K562 treated with DMSO at 1 percent for 24 hours (cell line): Measurements from ENCODE around the gene TAPBPL. TPM values are rescaled to one million over a fixed set of nuclear protein-coding genes. Genes with fewer than 3 reads are reported as not detected.

Source experiments
- total RNA-seq: library from RNA; unstranded; fragments of 300-600 nt; gene quantifications from 2 replicates; pipeline ENCODE4 v1.2.3, GENCODE V29; 2022; ENCODE audit warnings: low read depth; ENCODE audit not compliant: insufficient read depth

Gene TAPBPL
- 7.2 and 8.9 TPM in 2 replicates for total RNA-seq

GRCh38 chr12:6451348-6452244, at the start of gene TAPBPL:
TSS of gene TAPBPL (plus strand) at chr12:6452042. CDS start at chr12:6452249, 207 bp downstream.

GRCh38 chr12:6444704-6445688, 6.8 kb upstream of the TAPBPL start, which contains the start of gene CD27:
TSS of gene CD27 (plus strand) at chr12:6444955. CDS start at chr12:6445096, 141 bp downstream.

GRCh38 chr12:6470375-6471163, 18.7 kb downstream of the TAPBPL start, which contains the start of gene VAMP1:
TSS of gene VAMP1 (minus strand) at chr12:6470677. CDS start at chr12:6470531, 146 bp downstream.

GRCh38 chr12:6492838-6493496, 41.1 kb downstream of the TAPBPL start, which contains the start of gene MRPL51:
TSS of gene MRPL51 (minus strand) at chr12:6493262. CDS start at chr12:6493136, 126 bp downstream.

GRCh38 chr12:6493497-6494257, 41.8 kb downstream of the TAPBPL start, which contains the start of gene NCAPD2:
TSS of gene NCAPD2 (plus strand) at chr12:6494102. CDS start at chr12:6495099, 997 bp downstream.

Other genes starting within 250 kb of the TAPBPL start
- 0.96 and 1.5 TPM in 2 replicates for gene PLEKHG6, start 141.4 kb upstream of the TAPBPL start, total RNA-seq
- gene TNFRSF1A, start 110.0 kb upstream of the TAPBPL start, total RNA-seq: 84.6 and 96.6 TPM in 2 replicates
- 0.14 and 0.47 TPM in 2 replicates for gene SCNN1A, start 76.5 kb upstream of the TAPBPL start, total RNA-seq
- 80.7 and 97.2 TPM in 2 replicates for gene LTBR, start 67.9 kb upstream of the TAPBPL start, total RNA-seq
- gene CD27, start 7.1 kb upstream of the TAPBPL start, total RNA-seq: not detected in 2 replicates
- gene VAMP1, start 18.6 kb downstream of the TAPBPL start, total RNA-seq: 7.0 and 7.9 TPM in 2 replicates
- gene MRPL51, start 41.2 kb downstream of the TAPBPL start, total RNA-seq: 98.8 and 112 TPM in 2 replicates
- 80.5 and 88.8 TPM in 2 replicates for gene NCAPD2, start 42.1 kb downstream of the TAPBPL start, total RNA-seq
- 2,559 and 2,719 TPM in 2 replicates for gene GAPDH, start 82.5 kb downstream of the TAPBPL start, total RNA-seq
- gene IFFO1, start 104.0 kb downstream of the TAPBPL start, total RNA-seq: 0.38 TPM in 1 of 2 replicates, not detected in the other
- gene NOP2, start 116.2 kb downstream of the TAPBPL start, total RNA-seq: 23.7 and 26.5 TPM in 2 replicates
- gene CHD4, start 155.3 kb downstream of the TAPBPL start, total RNA-seq: 272 and 284 TPM in 2 replicates
- gene LPAR5, start 183.9 kb downstream of the TAPBPL start, total RNA-seq: 10.7 and 10.8 TPM in 2 replicates
- 0.88 and 4.2 TPM in 2 replicates for gene ACRBP, start 195.4 kb downstream of the TAPBPL start, total RNA-seq
- gene ING4, start 211.1 kb downstream of the TAPBPL start, total RNA-seq: 29.9 and 30.0 TPM in 2 replicates
- gene ZNF384, start 237.3 kb downstream of the TAPBPL start, total RNA-seq: 31.4 and 35.4 TPM in 2 replicates
- gene PIANP, start 248.8 kb downstream of the TAPBPL start, total RNA-seq: 0.10 TPM in 1 of 2 replicates, not detected in the other